Measurements from ENCODE around the gene OPRPN.
A peak's percentile ranks its signal among the peaks of the same experiment; 100 is the strongest.

The OPRPN gene

DNA sequence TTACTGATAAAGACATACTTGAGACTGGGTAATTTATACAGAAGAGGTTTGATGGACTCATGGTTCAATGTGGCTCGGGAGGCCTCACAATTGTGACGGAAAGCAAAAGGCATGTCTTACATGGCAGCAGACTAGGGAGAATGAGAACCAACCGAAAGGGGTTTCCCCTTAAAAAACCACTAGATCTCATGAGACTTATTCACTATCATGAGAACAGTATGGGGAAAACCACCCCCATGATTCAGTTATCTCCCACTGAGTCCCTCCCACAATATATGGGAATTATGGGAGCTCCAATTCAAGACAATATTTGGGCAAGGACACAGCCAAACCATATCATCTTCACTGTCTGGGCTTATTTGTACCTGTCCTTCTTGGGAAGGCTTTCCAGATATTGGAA, 51.5 kb downstream of the OPRPN start:
- H3K4me3 ChIP-seq (ENCODE audit: low read depth, low read length), result no peak overlapping the region
- no peak for TF ChIP-seq CTCF (IDR thresholded peaks at IDR 0.05; ENCODE audit: control insufficient read depth, extremely low read depth, insufficient read depth)
- DNase-seq (ENCODE audit: low read depth), result no peak

DNA sequence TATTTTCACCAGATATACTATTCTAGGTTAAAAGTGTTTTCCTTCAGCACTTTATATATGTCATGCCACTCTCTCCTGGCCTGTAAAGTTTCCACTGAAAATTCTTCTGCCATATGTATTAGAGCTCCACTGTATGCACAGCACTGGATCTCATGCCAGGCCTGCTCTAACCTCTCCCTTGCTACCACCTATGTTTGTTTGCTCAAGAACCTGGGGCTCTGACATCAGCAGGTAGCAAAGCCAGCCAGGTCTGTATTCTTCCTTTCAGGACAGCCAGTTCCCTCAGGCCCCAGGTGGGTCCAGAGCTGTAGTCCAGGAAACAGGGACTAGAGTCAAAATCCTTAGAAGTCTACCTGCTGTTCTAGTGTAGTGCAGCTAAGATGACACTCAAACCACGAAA, 55.2 kb downstream of the OPRPN start:
- peak; percentile 73 for DNase-seq (ENCODE audit: low read depth)
- no peak overlapping the region for H3K4me3 ChIP-seq (ENCODE audit: low read depth, low read length)
- no peak for TF ChIP-seq CTCF (IDR thresholded peaks at IDR 0.05; ENCODE audit: control insufficient read depth, extremely low read depth, insufficient read depth)

All from LNCaP clone FGC (cell line).